DND-41 (cell line): ENCODE data around the gene ARHGAP22.

Experiments
- ATAC-seq: fragments of 200-7000 bp; cut with Tn5 transposase; 3 replicates; pipeline ENCODE4 v1.9.1; 2021; ENCODE audit warnings: low read depth; ENCODE audit not compliant: insufficient read depth
- DNase-seq: peaks from one replicate; pipeline ENCODE4 v3.0.0-alpha.2; 2020
- H2AFZ ChIP-seq: 2 replicates; pipeline ENCODE4 v1.6.0; 2012; ENCODE audit warnings: low read depth, low read length
- H3K27ac ChIP-seq: 2 replicates; pipeline ENCODE4 v1.5.1; 2012; ENCODE audit warnings: low read length, inconsistent platforms
- H3K27me3 ChIP-seq: fragments of 200-600 bp; sonication (generic); 2 replicates; pipeline ENCODE4 v1.6.0; 2012; ENCODE audit warnings: low read length, mild to moderate bottlenecking, inconsistent platforms; ENCODE audit not compliant: insufficient read depth, poor library complexity
- H3K36me3 ChIP-seq: 2 replicates; pipeline ENCODE4 v1.5.1; 2012; ENCODE audit warnings: low read length, inconsistent platforms; ENCODE audit not compliant: insufficient read depth
- H3K4me1 ChIP-seq: 2 replicates; pipeline ENCODE4 v1.5.1; 2012; ENCODE audit warnings: mild to moderate bottlenecking, low read length; ENCODE audit not compliant: insufficient read depth
- H3K4me2 ChIP-seq: 2 replicates; pipeline ENCODE4 v1.6.0; 2012; ENCODE audit warnings: mild to moderate bottlenecking, moderate library complexity, low read length, inconsistent platforms; ENCODE audit not compliant: insufficient read depth
- H3K4me3 ChIP-seq, 2 experiments: fragments of 200-600 bp in 1 of 2; shearing (Covaris generic) in 1 of 2; 2 replicates each; pipeline ENCODE4 v1.5.1; 2012 to 2016; ENCODE audit warnings: inconsistent platforms in 2 of 2, low read length in 2 of 2, mild to moderate bottlenecking in 2 of 2, low read depth in 1 of 2, moderate library complexity in 1 of 2
- H3K79me2 ChIP-seq: 2 replicates; pipeline ENCODE4 v1.6.0; 2012; ENCODE audit warnings: low read length, inconsistent platforms; ENCODE audit not compliant: insufficient read depth
- H3K9ac ChIP-seq: 2 replicates; pipeline ENCODE4 v1.6.0; 2012; ENCODE audit warnings: low read depth, mild to moderate bottlenecking, inconsistent platforms, low read length, moderate library complexity
- H3K9me3 ChIP-seq: 2 replicates; pipeline ENCODE4 v1.5.1; 2012; ENCODE audit warnings: low read length, moderate library complexity, mild to moderate bottlenecking, inconsistent platforms; ENCODE audit not compliant: insufficient read depth, severe bottlenecking
- H4K20me1 ChIP-seq: 2 replicates; pipeline ENCODE4 v1.6.0; 2012; ENCODE audit warnings: low read length; ENCODE audit not compliant: insufficient read depth
- EZH2 ChIP-seq: IDR thresholded peaks from 3 replicates; pipeline ENCODE4 v1.6.1; 2012; ENCODE audit warnings: borderline replicate concordance, low read depth, mild to moderate bottlenecking, moderate library complexity, low read length, inconsistent platforms; ENCODE audit not compliant: severe bottlenecking
- TF ChIP-seq, protein P1 (sequence below): IDR thresholded peaks from 2 replicates; pipeline ENCODE4 v1.5.1; 2012; ENCODE audit warnings: borderline replicate concordance, low read length, moderate library complexity, mild to moderate bottlenecking; ENCODE audit not compliant: poor library complexity, severe bottlenecking; ENCODE audit errors: extremely low read depth

ARHGAP22 gene

DNA sequence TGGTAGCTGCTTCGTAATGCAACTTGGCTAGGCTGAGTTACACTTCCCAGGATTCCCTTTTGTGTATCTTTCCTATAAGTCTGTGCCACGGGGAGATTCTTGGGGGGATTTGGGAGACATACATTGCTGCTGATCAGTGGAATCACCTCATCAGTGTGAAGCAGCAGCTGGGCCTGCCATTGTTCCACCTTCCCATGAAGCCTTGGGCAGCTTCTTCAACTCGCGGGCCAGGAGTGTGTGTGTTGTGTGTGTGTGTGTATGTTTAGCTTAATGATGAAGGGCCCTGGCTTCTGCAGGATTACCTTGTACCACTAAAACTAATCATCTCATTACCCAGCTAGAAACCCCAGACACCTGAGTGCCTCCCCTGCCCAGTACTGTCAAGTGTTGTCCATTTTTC is 33.3 kb upstream of the ARHGAP22 start:
- Histone ChIP-seq H2AFZ (no peak overlapping the region), H4K20me1 (no peaks in the 10 kb centered on the region), H3K4me3 (no peak overlapping the region), H3K79me2 (no peaks in the 10 kb centered on the region), H3K4me1 (peaks cover 27% of the 10 kb centered on the region), H3K27ac (no peak overlapping the region), H3K36me3 (no peaks in the 10 kb centered on the region), H3K4me2 (no peak overlapping the region), H3K9me3 (peaks cover 4% of the 10 kb centered on the region), H3K27me3 (peaks cover 4% of the 10 kb centered on the region), H3K9ac (no peak overlapping the region)
- TF ChIP-seq, protein P1, sequence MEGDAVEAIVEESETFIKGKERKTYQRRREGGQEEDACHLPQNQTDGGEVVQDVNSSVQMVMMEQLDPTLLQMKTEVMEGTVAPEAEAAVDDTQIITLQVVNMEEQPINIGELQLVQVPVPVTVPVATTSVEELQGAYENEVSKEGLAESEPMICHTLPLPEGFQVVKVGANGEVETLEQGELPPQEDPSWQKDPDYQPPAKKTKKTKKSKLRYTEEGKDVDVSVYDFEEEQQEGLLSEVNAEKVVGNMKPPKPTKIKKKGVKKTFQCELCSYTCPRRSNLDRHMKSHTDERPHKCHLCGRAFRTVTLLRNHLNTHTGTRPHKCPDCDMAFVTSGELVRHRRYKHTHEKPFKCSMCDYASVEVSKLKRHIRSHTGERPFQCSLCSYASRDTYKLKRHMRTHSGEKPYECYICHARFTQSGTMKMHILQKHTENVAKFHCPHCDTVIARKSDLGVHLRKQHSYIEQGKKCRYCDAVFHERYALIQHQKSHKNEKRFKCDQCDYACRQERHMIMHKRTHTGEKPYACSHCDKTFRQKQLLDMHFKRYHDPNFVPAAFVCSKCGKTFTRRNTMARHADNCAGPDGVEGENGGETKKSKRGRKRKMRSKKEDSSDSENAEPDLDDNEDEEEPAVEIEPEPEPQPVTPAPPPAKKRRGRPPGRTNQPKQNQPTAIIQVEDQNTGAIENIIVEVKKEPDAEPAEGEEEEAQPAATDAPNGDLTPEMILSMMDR: no peak
- no peak for TF ChIP-seq EZH2
- ATAC-seq (no peak), DNase-seq (no peak)

DNA sequence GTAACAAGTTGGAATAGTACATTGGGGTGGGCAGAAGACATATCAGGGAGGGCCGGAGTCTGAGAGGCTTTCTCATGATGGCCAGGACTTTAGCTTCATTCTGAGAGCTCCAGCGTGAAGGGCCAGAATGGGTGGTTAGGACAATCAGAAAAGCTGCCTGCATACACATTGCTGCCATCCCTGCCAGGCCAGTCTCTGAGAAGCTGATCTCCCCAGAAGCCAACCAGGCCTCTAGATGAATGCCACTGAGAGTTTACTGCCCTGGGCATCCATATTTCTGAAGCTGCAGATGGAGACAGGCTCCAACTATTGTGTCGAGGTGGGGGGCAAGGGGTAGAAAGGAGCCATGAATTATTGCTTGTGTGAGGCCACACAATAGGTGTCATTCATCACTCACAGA is 32.0 kb upstream of the ARHGAP22 start:
- Histone ChIP-seq H3K79me2 (no peaks in the 10 kb centered on the region), H3K27me3 (peaks cover 4% of the 10 kb centered on the region), H3K27ac (no peak overlapping the region), H4K20me1 (no peaks in the 10 kb centered on the region), H3K4me1 (peaks cover 27% of the 10 kb centered on the region), H3K9ac (no peak overlapping the region), H3K4me3 (no peak overlapping the region), H2AFZ (no peak overlapping the region), H3K36me3 (no peaks in the 10 kb centered on the region), H3K4me2 (no peak overlapping the region), H3K9me3 (peaks cover 4% of the 10 kb centered on the region)
- ATAC-seq (no peak), DNase-seq (no peak)
- TF ChIP-seq EZH2: no peak
- TF ChIP-seq, protein P1: no peak

DNA sequence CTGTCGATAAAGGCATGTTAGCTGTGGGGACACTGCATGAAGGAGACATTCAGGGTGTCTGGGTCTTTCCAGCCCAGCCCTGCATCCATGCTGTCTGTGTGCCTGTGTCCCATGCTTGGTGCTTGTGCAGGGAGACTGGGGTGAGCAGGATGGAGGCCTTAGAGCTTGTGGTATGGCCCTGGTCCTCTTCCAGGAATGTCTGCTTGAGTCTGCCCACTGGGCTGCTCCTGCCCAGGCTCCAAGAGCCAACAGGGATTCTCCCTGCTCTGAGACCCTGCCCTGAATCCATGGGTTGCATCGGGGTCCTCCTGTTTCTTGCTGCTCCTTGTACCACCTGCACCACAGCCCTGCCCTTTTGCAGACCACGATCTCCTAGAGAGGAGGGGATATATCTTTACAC is 31.4 kb upstream of the ARHGAP22 start:
- DNase-seq (no peak), ATAC-seq (no peak)
- H3K9me3 ChIP-seq: peaks cover 2% of the 10 kb centered on the region
- TF ChIP-seq, protein P1: no peak
- TF ChIP-seq EZH2: no peak
- no peaks in the 10 kb centered on the region for H3K36me3 ChIP-seq
- H3K4me1 ChIP-seq: peaks cover 27% of the 10 kb centered on the region
- no peak overlapping the region for H3K27ac ChIP-seq
- no peak overlapping the region for H3K4me2 ChIP-seq
- no peak overlapping the region for H3K9ac ChIP-seq
- H3K4me3 ChIP-seq: no peak overlapping the region
- H2AFZ ChIP-seq: no peak overlapping the region
- H4K20me1 ChIP-seq: no peaks in the 10 kb centered on the region
- H3K79me2 ChIP-seq: no peaks in the 10 kb centered on the region
- peaks cover 4% of the 10 kb centered on the region for H3K27me3 ChIP-seq

DNA sequence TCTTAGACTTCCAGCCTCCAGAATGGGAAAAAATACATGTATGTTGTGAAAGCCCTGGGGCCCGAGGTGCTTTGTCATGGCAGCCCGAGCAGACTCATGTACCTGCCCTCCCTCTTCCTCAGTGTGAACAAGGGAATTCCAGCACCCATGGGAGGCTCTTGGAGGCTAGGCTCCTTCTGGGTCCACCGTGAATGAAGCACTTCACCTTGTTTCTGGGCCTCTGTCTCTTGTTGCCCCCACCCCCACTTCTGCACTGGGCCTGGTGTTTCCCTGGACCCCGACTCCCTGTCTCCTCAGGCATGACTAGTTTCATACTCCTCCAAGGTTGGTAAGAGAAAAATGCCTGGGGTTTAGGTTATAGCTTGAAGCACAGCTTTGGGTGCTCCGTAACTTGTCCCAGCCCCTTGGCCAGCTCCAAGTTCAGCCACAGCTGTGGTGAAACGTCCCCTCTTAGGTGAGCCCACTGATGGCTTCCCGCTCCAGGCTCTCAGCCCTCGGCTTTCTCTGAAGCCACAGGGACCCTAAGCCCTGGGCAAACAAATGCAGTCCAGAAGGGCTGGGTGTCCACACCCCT is 30.2 kb upstream of the ARHGAP22 start:
- ATAC-seq (no peak; the same call in 2 of the 3 replicates), DNase-seq (no peak)
- H3K4me1 ChIP-seq: peaks cover 27% of the 10 kb centered on the region
- H4K20me1 ChIP-seq: no peaks in the 10 kb centered on the region
- H3K27me3 ChIP-seq: peaks cover 4% of the 10 kb centered on the region
- H3K27ac ChIP-seq: 0 out of 2 replicates have a peak overlapping the region, but pooled peaks have one; percentile 6
- TF ChIP-seq EZH2: no peak
- TF ChIP-seq, protein P1: no peak
- H2AFZ ChIP-seq: no peak overlapping the region
- 0 out of 2 replicates have a peak overlapping the region, but pooled peaks have one; percentile 9 for H3K4me2 ChIP-seq
- no peaks in the 10 kb centered on the region for H3K9me3 ChIP-seq
- H3K9ac ChIP-seq: no peak overlapping the region
- no peaks in the 10 kb centered on the region for H3K79me2 ChIP-seq
- no peaks in the 10 kb centered on the region for H3K36me3 ChIP-seq
- H3K4me3 ChIP-seq: no peak overlapping the region
